Heart left ventricle (tissue), 13 donors: ENCODE results near the gene SLC16A7.

Experiments
- CTCF ChIP-seq, 12 donors: fragments of 200-600 bp; sonication (generic) in 4 of 12; IDR thresholded peaks; one replicate each; pipeline versions ENCODE4 v1.5.0 to v1.8.0; 2018 to 2022; ENCODE audit warnings: antibody characterized with exemption in 12 of 12, mild to moderate bottlenecking in 5 of 12
- POLR2A ChIP-seq, 2 donors: fragments of 450-650 bp; IDR thresholded peaks; one replicate each; pipeline ENCODE4 v1.6.1; 2017; ENCODE audit warnings: antibody characterized with exemption in 2 of 2, mild to moderate bottlenecking in 2 of 2, moderate library complexity in 2 of 2
- donor health status: ischemic (EF 13 %, LVEDD 7.1; RV severe dilation, severe dysfunction).
- donor health status: DM: no; HTN: yes; CAD: no.
- donor health status: DM: no; HTN: no; CAD: no.
- donor health status: ischemic (EF 25% LVEDD 6.9; RV normal size, moderate dysfunction).
- donor health status: ischemic (EF 25% LVEDD 5.7; RV mildly dilated, moderate dysfunction).
- donor health status: ischemic (EF 35%, LVEDD 5.7; RV mildly dilated, moderate dysfunction).
- donor health status: nonischemic (EF 11% LVEDD 7.7; RV severe dilation, severe dysfunction).
- donor health status: DM: yes; HTN: yes; CAD: no.
- donor health status: PGD.
- donor health status: ischemic (EF 29% LVEDD 5.4; RV normal size, mild dysfunction).
- donor health status: nonischemic (EF 23%, LVEDD 6.1; RV moderate dilation, normal function).

DNA sequence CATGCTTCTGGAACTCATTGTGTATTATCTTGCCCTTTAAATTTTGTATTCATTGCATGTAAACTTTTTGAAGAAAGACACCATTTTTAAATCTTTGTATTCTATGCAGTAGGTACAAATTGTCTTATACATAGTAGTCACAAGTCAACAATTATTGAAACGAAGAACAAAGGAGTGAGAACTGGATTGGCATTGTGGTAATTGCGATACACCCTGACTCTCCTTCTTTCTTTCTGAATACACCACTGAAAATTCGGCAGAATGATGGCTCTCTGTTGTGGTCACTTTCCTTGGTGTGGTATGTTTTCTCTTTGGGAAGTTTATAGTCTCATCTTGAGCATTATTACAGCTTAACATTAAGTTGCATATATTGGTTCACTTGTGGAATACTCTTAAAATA, 34.1 kb downstream of the SLC16A7 start:
- no peak for TF ChIP-seq CTCF (IDR thresholded peaks at IDR 0.05)
- TF ChIP-seq POLR2A (IDR thresholded peaks at IDR 0.05), result no peak
